Mucosa of gallbladder (tissue), 1 donor: ENCODE data around the gene DHX32. TPM values are rescaled to one million over a fixed set of nuclear protein-coding genes. Genes with fewer than 3 reads are reported as not detected.
A peak's percentile ranks its signal among the peaks of the same experiment; 100 is the strongest.
"Not testable (repeated sequence)": the region's sequence is repeated elsewhere in the genome, so short reads cannot be mapped to it uniquely, and the experiment has no call there.

ENCODE experiments used
- DNase-seq: peaks from one replicate; pipeline ENCODE4 v3.0.0-alpha.2; 2020; ENCODE audit warnings: low spot score
- total RNA-seq: library from RNA; stranded (reverse); gene quantifications from one replicate; pipeline ENCODE4 v1.2.1, GENCODE V29; 2021
- donor health status: DM: no; HTN: no; CAD: no.

DHX32 gene, protein sequence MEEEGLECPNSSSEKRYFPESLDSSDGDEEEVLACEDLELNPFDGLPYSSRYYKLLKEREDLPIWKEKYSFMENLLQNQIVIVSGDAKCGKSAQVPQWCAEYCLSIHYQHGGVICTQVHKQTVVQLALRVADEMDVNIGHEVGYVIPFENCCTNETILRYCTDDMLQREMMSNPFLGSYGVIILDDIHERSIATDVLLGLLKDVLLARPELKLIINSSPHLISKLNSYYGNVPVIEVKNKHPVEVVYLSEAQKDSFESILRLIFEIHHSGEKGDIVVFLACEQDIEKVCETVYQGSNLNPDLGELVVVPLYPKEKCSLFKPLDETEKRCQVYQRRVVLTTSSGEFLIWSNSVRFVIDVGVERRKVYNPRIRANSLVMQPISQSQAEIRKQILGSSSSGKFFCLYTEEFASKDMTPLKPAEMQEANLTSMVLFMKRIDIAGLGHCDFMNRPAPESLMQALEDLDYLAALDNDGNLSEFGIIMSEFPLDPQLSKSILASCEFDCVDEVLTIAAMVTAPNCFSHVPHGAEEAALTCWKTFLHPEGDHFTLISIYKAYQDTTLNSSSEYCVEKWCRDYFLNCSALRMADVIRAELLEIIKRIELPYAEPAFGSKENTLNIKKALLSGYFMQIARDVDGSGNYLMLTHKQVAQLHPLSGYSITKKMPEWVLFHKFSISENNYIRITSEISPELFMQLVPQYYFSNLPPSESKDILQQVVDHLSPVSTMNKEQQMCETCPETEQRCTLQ
- total RNA-seq = 31.7 TPM

DNA sequence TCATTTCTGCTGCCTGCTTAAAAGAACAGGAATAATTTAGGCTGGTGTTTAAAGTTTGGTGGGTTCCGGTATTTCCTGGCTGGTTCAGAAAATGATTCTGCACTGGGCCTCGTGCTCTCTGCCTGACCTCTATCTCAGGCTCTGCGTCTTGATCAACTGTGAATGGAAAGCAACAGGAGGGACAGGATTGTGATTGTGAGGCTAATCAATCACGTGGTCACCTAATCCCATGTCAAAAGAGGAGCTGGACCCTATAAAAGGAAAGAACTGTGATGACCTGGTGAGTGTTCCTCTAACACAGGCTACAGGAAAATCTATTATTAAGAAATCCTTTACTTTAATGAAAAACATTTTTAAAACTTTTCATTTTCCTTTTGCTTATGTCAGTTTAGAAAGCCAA lies at the start of gene DHX32:
Gene DHX32 (minus strand): TSS at position 101 of the 400 bp plus-strand sequence. CDS start 468 bp downstream, outside the sequence.
- DNase-seq = no peak

DNA sequence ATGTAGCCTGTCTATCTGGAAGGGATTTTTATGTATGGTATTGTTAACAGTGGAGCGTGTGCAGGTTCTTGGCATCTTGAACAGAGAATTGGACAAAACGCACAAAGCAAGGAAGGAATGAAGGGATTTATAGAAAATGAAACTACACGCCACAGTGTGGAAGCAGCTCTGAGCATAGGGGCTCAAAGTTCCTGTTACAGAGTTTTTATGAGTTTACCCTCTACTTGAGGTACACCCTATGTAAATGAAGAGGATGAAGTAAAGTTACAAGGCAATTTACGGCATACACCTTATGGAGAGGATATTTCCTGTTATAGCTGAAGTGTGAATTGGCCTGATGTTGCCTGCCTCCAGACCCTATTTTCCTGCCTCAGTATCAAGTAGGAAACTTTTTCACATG lies 48.5 kb upstream of the DHX32 start:
- DNase-seq = no peak

DNA sequence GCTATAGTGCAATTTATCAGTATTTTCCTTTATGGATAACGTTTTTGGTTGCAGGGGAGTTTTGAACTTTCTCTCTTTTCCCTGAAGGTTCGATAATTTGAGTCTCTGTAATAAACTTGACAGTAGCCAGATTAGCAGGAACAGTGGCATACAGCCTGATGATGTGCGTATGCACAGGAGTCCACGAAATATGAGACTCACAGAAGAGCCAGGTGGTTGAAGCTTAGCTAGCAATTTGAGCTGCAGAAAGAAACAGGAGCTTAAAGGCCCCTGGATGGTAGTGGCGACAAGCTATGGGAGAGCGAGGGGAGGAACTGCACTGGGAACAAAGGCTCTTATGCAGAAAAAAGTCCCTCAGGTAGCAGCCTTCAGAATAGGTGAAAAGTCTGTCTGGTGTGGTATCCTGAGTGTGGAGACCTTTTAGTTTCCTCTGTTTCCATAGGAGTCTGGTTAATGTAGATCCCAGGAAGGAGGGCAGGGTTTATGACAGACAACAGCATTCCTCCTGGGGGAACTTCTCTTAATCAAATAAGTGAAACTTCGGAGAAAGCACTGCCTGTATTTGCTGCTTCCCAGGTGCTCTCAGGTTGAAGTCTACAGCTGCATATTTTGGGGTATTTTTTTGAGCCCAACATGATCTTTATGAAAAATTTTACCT lies 48.0 kb upstream of the DHX32 start:
- no peak for DNase-seq

DNA sequence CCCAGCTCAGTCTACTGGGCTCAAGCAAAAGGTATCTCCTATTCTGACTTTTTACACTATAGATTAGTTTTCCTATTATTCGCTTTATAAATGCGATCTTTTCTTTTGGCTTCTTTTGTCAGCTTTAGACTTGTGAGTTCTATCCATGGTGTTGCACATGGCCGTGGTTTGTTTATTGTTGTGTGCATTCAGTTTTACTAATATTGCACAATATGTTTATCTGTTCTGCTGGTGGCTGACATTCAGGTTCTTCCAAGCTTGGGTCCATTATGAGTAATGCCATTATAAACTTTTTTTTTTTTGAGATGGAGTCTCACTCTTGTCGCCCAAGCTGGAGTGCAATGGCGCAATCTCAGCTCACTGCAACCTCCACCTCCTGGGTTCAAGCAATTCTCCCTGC lies 46.2 kb upstream of the DHX32 start:
- DNase-seq = not testable (repeated sequence)

DNA sequence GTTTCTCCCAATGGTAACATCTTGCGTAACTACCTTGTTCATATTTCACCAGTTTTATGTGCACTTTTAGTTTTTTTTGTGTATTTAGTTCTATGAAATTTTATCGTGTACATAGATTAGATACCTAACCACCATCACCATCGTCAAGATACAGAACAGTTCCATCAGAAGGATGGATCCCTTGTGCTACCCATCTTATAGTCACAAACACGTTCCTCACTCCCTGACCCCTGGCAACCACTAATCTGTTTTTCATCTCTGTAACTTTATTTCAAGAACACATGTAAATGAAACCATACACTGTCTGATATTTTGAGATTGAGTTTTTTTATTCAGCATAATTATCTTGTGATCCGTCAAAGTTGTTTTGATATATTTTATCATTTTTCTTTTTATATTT lies 45.2 kb upstream of the DHX32 start:
- no peak for DNase-seq

DNA sequence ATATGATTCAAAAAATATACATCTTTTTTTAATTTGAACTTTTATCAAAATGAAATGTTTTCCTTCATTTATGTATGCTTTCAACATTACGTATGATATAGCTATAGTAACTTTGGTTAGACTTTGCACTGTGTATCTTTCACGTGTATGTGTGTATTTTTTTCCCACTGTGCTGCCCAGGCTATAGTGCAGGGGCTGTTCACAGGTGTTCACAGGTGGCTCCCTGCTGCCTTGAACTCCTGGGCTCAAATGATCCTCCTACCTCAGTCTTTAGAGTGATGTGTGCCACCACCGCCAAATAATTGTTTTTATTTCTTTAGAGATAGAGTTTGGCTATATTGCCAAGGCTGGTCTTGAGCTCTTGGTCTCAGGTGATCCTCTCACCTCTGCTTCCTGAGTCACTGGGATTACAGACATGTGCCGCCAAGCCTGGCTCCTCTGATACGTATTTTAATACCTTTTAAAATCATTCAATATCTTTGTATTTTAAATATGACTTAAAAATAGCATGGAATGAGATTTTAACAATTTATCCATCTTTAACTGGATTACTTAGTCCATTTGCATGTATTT lies 44.3 kb upstream of the DHX32 start:
- no peak for DNase-seq

DNA sequence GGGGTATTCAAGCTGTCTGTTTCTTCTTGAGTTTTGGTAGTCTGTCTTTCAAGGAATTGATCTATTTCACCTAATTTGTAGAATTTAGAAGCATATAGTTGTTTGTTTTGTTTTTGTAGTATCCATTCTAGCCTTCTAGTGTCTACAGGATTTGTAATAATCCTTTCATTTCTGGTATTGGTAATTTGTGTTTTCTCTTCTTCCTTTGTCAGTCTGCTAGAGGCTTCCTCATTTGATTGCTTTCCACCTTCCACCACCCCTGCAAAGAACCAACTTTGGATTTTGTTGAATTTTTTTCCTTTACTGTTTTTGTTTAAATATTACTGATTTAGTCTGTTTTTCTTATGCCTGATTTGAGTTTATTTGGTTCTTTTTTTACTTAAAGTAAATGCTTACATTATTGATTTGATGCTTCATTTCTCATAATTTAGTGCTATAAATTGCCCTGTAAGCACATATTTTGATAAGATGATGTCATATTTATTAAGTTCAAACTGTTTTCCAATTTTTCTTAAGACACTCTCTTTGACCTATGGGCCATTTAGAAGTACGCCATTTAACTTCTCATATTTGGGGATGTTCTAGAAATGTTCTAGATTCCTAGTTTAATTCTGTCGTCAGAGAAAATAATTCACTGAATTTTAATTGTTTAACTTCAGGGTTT lies 40.7 kb upstream of the DHX32 start:
- not testable (repeated sequence) for DNase-seq

DNA sequence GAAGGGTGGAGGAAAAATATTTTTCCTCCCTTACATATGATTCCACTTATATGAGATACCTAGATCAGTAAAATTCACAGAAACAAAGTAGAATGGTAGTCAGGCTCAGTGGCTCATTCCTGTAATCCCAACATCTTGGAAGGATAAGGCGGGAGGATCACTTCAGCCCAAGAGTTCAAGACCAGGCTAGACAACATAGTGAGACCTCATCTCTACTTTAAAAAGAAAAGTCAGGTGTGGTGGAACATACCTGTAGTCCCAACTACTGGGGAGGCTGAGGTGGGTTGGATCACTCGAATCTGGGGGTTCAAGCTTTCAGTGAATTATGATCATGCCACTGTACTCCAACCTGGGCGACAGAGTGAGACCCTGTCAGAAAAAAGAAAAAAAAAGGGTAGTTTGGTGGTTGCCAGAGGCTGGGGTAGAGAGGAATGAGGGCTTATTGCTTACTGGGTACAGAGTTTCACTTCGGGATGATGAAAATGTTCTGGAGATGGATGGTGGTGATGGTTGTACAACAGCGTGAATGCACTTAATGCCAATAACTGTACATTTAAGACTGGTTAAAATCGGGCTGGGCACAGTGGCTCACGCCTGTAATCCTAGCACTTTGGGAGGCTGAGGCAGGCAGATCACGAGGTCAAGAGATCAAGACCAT lies 36.7 kb upstream of the DHX32 start:
- DNase-seq = not testable (repeated sequence)

DNA sequence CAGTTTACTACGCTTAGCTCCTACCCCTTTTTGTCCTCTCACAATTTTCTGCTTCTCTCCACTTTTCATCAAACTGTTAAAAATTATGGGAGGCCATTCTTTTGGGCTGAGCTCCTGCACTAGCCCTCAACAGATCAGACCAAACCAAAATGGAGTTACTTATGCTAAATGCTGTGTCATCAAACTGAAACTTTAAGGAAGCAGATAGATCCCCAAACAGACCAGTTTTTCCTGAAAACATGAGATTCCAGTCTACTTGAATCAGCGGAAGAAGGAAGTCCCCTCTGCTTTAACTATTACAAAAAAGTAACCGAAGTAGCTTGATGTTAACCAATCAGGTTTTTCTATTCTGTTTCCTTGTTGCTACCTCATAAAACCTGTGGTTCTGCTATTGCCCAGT lies 35.9 kb upstream of the DHX32 start:
- no peak for DNase-seq

DNA sequence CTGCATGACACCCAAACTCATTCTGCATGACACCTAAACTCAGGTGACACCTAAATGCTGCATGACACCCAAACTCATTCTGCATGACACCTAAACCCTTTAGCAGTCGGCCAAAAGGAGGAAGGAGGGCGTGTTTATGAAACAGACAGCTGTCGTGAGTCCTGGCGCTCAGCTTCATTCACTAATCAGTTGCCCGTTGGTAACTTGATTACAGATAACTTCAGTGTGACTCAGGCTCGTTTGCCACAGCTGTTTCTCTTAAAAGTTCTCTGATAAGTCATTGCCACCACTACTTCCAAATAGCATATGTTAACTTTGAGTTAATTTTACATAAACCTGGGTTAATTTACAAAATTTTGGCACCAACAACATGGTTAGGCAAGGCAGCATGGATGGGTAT lies 32.2 kb upstream of the DHX32 start:
- not testable (repeated sequence) for DNase-seq

DNA sequence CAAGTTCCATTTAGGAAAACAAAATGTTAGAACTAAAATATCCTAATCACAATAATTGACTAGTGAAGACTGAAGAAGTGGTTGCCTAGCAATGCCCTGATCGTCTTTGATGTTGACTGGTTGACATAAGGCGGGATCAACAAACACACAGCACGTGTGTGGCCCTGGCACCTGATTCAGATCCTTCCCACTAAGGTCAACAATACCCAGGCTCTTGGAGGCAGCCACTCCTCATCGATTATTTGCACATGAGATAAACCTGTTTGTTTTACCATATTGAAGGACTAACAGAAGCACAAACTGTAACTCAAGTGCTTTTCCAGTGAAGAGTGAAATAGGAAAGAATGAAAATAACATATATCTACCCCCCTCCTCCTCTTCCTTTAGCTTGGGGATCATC lies 30.9 kb upstream of the DHX32 start:
- DNase-seq = peak; percentile 89

DNA sequence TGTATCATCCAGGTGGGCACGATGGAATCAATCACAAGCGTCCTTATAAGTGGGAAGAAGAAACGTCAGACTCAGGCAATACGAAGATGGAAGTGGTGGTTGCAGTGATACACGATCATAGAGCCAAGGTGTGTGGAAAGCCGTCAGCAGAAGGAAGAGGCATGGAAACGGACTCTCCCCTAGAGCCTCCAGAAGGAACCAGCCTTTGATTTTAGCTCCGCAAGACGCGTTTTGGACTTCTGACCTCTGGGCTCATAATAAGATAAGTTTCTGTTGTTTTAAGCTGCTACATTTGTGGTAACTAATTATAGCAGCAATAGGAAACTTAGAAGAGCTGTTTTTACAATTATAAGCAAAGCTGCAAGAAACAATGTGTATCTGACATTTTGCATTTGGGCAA lies 30.1 kb upstream of the DHX32 start:
- DNase-seq = no peak

DNA sequence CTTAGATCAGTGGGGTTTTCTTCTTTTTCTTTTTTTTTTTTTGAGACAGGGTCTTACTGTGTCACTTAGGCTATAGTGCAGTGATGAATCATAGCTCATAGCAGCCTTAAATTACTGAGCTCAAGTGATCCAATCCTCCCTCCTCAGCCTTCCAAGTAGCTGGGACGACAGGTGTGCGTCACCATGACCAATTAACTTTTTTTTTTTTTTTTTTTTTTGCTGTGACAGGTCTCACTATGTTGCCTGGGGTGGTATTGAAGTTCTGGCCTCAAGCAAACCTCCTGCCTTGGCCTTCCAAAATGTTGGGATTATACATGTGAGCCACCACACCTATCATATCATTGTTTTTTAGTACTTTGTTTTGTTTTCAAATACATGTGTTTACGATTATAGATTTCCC lies 28.4 kb upstream of the DHX32 start:
- not testable (repeated sequence) for DNase-seq

DNA sequence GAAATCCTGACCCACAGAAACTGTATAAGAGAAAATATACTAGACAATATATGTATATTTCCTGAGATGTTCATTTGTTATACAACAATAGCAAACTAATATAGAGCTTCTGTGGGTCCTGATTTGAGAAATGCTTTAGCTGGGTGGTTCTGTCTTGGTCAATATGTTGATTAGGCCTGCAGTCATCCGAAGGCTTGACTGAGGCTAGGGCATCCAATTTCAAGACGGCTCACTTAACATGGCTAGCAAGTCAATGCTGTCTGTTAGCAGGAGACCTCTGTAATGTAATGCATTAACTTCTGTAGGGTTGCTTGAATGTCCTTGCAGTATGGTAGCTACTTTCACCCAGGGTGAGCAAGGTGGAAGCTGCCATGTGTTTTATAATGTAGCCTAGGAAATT lies 27.7 kb upstream of the DHX32 start:
- not testable (repeated sequence) for DNase-seq

DNA sequence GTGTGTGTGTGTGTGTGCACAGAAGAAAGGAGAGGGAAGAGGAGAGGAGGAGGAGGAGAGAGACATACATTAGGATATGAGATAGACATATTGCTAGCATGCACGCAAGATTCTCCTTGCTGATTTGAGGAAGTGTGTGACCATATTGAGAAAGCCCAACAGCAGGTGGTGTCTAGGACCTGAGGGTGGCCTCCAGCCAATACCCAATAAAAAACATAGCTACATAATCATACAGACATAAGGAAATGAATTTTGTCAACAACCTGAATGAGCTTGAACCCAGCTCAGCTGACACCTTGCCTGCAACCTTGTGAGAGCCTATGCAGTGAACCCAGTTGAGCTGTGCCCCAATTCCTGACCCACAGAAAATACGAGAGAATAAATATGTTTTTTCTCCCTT lies 26.5 kb upstream of the DHX32 start:
- not testable (repeated sequence) for DNase-seq

DNA sequence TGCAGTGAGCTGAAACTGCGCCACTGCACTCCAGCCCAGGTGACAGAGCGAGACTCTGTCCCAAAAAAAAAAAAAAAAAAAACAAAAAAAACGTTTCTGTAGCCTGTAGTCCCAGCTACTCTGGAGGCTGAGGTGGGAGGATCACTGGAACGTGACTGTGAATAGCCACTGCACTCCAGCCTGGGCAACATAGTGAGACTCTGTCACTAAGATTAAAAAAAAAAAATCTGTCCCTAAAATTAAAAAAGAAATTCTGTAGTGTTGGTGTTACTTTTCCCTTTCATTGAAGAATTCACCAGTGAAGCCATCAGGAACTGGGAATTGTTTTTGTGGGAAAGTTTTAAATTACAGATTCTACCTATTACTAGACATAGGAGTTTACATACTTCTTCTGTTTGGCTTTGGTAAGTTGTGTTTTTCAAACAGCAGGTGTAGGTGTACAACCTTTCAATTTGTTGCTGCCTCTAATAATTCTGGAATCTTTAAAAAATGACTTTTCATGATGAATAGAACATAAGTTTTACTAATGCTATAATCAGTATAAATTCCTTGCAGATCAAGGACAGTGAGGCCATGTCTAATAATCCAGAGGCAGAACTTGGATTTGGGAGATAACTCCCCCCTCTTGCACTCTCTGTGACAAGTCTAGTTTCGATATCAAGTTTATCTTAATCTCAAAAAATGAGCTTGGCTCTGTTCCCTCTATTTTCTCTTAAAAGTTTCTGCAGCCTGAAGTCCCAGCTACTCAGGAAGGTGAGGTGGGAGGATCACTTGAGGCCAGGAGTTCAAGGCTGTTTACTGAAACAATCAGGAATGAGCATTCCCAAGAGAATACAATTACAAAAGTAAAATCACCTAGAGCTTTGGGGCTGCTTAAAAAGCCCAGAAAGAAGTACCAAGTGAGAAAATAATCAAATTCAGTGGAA lies 24.2 kb upstream of the DHX32 start:
- DNase-seq = not testable (repeated sequence)

DNA sequence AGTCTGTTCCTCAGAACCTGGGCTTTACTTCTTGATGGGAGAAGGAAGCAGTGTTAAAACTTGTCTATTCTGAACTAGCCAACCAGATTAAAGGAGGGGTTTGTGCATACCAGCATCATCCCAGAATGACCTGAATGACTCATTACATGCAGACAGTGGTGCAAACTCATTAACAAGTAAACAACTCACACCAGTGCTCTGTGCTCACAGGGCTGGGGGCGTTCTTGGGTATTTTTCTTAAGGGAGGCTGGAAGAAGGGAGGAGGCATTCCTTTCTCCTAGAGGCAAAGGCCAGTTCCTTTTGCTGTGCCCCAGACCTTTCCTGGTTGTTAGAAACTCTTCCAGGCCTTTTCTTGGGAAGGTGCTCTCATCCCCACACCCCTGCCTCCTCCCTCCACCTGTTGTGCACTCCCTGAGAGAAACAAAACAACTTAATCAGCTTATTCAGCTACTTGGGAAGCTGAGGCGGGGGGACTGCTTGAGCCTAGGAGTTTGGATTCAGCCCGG lies 22.1 kb upstream of the DHX32 start:
- not testable (repeated sequence) for DNase-seq

DNA sequence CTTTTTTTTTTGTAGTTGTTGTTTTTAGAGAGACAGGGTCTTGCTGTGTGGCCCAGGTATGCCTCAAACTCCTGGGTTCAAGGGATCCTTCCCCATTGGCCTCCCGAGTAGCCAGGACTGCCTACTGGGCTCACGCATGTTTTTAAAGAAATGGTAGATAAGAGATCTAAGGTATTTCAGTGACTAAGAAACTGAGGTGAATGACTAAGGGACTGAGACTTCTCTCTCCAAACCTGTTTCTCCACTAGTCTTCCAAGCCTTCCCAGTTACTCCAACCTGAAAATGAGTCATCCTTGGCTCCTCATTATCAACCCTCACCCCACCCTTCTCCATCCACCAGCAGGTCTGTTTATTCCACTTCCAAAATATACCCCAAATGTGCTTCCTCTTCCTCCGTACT lies 19.9 kb upstream of the DHX32 start:
- DNase-seq = not testable (repeated sequence)

DNA sequence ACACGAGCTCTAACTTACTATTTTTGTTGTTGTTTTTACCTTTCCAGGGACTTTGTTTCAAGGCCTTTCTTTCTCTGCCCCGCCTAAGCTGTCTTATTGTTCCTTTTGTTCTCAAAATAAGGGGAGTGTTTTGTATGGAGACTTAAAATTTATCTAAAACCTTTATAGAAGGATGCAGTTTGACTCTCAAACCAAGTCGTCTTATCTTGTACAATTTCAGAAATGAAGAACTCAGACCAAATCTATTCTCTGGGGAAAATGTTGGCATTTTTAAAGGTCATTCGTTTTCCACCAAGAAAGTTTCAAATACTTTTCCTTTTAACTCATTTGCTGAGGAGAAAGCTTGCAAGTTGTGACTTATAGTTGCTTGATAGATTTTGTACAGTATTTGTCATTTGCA lies 16.2 kb upstream of the DHX32 start:
- not testable (repeated sequence) for DNase-seq
